ENCODE results near the gene KCNQ5.

KCNQ5 gene

DNA sequence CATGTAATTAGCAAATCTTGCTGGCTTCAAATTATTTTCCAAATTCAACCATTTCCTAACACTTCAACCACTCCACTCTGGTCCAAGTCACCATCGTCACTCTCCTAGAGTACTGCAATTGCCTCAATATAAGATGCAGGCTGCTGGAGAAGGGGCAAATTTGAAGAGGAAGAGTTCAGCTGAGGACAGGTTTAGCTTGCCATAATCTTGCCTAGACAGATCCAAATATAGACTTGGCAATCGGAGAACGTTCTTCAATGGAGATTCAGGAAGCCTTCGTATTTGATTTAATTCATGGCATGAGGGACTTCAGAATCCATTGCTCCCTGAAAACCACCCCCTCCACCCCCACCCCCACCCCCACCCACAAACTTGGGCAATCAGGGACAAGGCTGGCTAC lies 618.9 kb downstream of the KCNQ5 start:
- DNase-seq (ENCODE audit: low read depth in 2 of 2) = no peak

DNA sequence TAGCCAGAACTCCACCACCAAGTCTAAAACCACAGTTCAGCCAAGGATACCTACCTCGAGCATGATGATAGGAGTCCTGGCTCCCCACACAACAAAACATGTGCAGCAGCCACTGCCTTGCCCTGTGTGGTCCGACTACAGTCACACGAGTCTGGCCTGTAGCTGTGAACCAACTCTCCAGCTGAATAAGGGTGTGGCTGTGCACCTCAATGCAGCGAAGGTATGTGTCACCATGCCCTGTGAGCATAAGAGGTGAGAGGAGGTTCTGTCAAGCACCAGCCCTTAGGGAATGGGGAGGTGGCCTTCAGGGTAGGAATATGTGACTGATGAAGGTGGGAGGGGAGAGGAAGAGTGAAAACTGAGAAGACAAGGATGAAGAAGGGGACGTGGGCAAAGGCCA lies 620.1 kb downstream of the KCNQ5 start:
- DNase-seq (ENCODE audit: low read depth in 2 of 2) = no peak

Data from stimulated activated CD4-positive, alpha-beta T cell treated with anti-CD3 and anti-CD28 coated beads, Interleukin-1b, Interleukin-23, amount 100 ng/mL, for 1 hour (primary cell).